ENCODE results near the gene UIMC1.

- no peak for TF ChIP-seq CTCF (IDR thresholded peaks at IDR 0.05)
- TF ChIP-seq EZH2 (IDR thresholded peaks at IDR 0.05; ENCODE audit: borderline replicate concordance, insufficient read depth, low read depth, low read length, poor library complexity, severe bottlenecking): no peak
Measured at GRCh38 chr5:176922817-176923216, 83.8 kb downstream of the UIMC1 start.

Data from B cell (primary cell).